Measurements from ENCODE around the gene TMPRSS9. TPM values are rescaled to one million over a fixed set of nuclear protein-coding genes. Genes with fewer than 3 reads are reported as not detected.

TMPRSS9 gene
- total and polyA plus RNA-seq, 2 of the 13 experiments (the other 11 are each of a cell fraction or from before 2014, with no cell fraction given) = 2.5 to 5.2 TPM

GRCh38 chr19:2354670-2355069 is 5.4 kb upstream of the TMPRSS9 start (continued):
- TF ChIP-seq SNRNP70 (IDR thresholded peaks at IDR 0.05; ENCODE audit: low read depth, low read length) (no peak), NCOA5 (CRISPR knock-in tag; IDR thresholded peaks at IDR 0.05) (no peak), CSRNP1 (CRISPR knock-in tag; IDR thresholded peaks at IDR 0.05) (no peak), SAFB2 (CRISPR knock-in tag; IDR thresholded peaks at IDR 0.05; ENCODE audit: borderline replicate concordance, low read depth) (no peak), HNRNPK (IDR thresholded peaks at IDR 0.05; ENCODE audit: low read depth, low read length, poor library complexity, severe bottlenecking) (no peak), GPN1 (CRISPR knock-in tag; IDR thresholded peaks at IDR 0.05; ENCODE audit: borderline replicate concordance) (no peak), ZNF276 (CRISPR knock-in tag; IDR thresholded peaks at IDR 0.05; ENCODE audit: low read depth) (no peak), MXD1 (CRISPR knock-in tag; IDR thresholded peaks at IDR 0.05) (no peak), GABPA (IDR thresholded peaks at IDR 0.05; ENCODE audit: low read depth, low read length) (no peak), GABPA (CRISPR knock-in tag; IDR thresholded peaks at IDR 0.05; ENCODE audit: low read depth) (no peak), MTF1 (CRISPR knock-in tag; IDR thresholded peaks at IDR 0.05) (no peak), GATA4 (IDR thresholded peaks at IDR 0.05; ENCODE audit: borderline replicate concordance, low read depth) (no peak), ZNF552 (CRISPR knock-in tag; IDR thresholded peaks at IDR 0.05; ENCODE audit: borderline replicate concordance) (no peak), ZNF589 (CRISPR knock-in tag; conservative IDR thresholded peaks at IDR 0.05) (no peak)
